ENCODE data around the gene PLA2R1.

PLA2R1 gene

GRCh38 chr2:159933727-159934049 is 128.7 kb downstream of the PLA2R1 start:
- no peak for DNase-seq (ENCODE audit: low read depth in 2 of 2)

- no peak for DNase-seq (ENCODE audit: low read depth in 2 of 2)
Measured at GRCh38 chr2:159933040-159933726, 129.2 kb downstream of the PLA2R1 start.

- DNase-seq (ENCODE audit: low read depth in 2 of 2): no peak
Measured at GRCh38 chr2:159926695-159927094, 135.7 kb downstream of the PLA2R1 start.

- DNase-seq (ENCODE audit: low read depth in 2 of 2): no peak
Measured at GRCh38 chr2:159925975-159926374, 136.4 kb downstream of the PLA2R1 start.

GRCh38 chr2:159922563-159922962 is 139.9 kb downstream of the PLA2R1 start:
- no peak for DNase-seq (ENCODE audit: low read depth in 2 of 2)

- peak; percentile 34 to 67 for DNase-seq (ENCODE audit: low read depth in 2 of 2)
Measured at GRCh38 chr2:159921752-159922404, 140.5 kb downstream of the PLA2R1 start.

- no peak for DNase-seq (ENCODE audit: low read depth in 2 of 2)
Measured at GRCh38 chr2:159916511-159916910, 145.9 kb downstream of the PLA2R1 start.

GRCh38 chr2:159913900-159914299 is 148.5 kb downstream of the PLA2R1 start:
- no peak for DNase-seq (ENCODE audit: low read depth in 2 of 2)

- DNase-seq (ENCODE audit: low read depth in 2 of 2): no peak
Measured at GRCh38 chr2:159912580-159912979, 149.8 kb downstream of the PLA2R1 start.

GRCh38 chr2:159910951-159911350 is 151.5 kb downstream of the PLA2R1 start:
- DNase-seq (ENCODE audit: low read depth in 2 of 2): no peak

- DNase-seq (ENCODE audit: low read depth in 2 of 2): no peak
Measured at GRCh38 chr2:159908623-159909022, 153.8 kb downstream of the PLA2R1 start.

- DNase-seq (ENCODE audit: low read depth in 2 of 2): no peak
Measured at GRCh38 chr2:159907909-159908308, 154.5 kb downstream of the PLA2R1 start.

- no peak for DNase-seq (ENCODE audit: low read depth in 2 of 2)
Measured at GRCh38 chr2:159905926-159906714, 156.3 kb downstream of the PLA2R1 start.

- no peak for DNase-seq (ENCODE audit: low read depth in 2 of 2)
Measured at GRCh38 chr2:159904959-159905305, 157.5 kb downstream of the PLA2R1 start.

- peak; percentile 54 to 67 for DNase-seq (ENCODE audit: low read depth in 2 of 2)
Measured at GRCh38 chr2:159904127-159904958, 158.1 kb downstream of the PLA2R1 start, which contains the start of gene LY75. Gene LY75 (minus strand): TSS chr2:159904756.

- peak in 1 of 2 donors; percentile 17 for DNase-seq (ENCODE audit: low read depth in 2 of 2)
Measured at GRCh38 chr2:159903443-159904126, 158.8 kb downstream of the PLA2R1 start.

- DNase-seq (ENCODE audit: low read depth in 2 of 2): no peak
Measured at GRCh38 chr2:159902722-159903121, 159.7 kb downstream of the PLA2R1 start.

- no peak for DNase-seq (ENCODE audit: low read depth in 2 of 2)
Measured at GRCh38 chr2:159900343-159900742, 162.1 kb downstream of the PLA2R1 start.

- DNase-seq (ENCODE audit: low read depth in 2 of 2): no peak
Measured at GRCh38 chr2:159898441-159898840, 164.0 kb downstream of the PLA2R1 start.

GRCh38 chr2:159897720-159898119 is 164.7 kb downstream of the PLA2R1 start:
- DNase-seq (ENCODE audit: low read depth in 2 of 2): no peak

- no peak for DNase-seq (ENCODE audit: low read depth in 2 of 2)
Measured at GRCh38 chr2:159897081-159897480, 165.3 kb downstream of the PLA2R1 start.
